HG02938 (cell line): Measurements from ENCODE around the gene NPRL2.
"Not testable (repeated sequence)": the region's sequence is repeated elsewhere in the genome, so short reads cannot be mapped to it uniquely, and the experiment has no call there.

ENCODE experiments used
- ATAC-seq: cut with Tn5 transposase; IDR thresholded peaks from one replicate; pipeline ENCODE4 v1.9.1; 2021; ENCODE audit warnings: mild to moderate bottlenecking, moderate library complexity; ENCODE audit not compliant: unreplicated experiment

Gene NPRL2

DNA sequence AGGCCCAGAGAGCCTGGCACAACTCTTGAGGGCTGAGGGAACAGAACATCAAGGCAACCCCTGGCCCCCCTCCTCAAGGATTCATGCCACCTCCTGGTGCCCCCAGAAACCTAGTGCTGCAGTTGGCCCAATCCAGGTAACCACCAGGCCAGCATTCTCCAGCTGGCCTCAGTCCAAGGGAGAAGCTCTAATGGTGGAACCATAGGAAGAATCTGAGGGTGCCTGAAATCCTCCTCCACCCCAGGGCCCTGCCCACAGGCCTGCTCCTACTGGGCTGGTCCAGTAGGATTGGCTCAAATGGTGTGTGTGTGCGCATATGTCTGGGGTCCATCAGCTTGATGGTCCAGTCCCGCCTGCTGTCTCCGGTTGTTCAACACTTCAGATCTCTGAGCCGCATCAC is 35.8 kb downstream of the NPRL2 start:
- no peak for ATAC-seq

DNA sequence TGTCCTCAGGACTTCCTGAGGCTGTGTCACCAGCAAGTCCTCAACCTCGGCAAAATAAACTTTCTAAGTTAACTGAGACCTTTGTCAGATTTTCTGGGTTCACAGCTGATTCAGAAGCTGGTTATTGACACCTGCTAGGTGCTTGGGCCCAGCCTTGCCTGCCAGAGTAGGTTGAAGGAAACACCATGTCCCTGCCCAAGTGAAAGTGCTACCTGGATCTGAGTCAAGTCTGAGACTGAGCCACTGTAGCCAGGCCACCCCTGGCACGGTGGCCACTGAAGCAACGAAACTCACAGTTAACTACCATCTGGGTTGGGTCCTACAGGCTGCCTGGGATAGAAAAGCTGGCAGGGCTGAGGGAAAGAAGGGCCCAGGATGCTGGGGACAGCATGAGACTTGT is 36.2 kb downstream of the NPRL2 start:
- no peak for ATAC-seq

DNA sequence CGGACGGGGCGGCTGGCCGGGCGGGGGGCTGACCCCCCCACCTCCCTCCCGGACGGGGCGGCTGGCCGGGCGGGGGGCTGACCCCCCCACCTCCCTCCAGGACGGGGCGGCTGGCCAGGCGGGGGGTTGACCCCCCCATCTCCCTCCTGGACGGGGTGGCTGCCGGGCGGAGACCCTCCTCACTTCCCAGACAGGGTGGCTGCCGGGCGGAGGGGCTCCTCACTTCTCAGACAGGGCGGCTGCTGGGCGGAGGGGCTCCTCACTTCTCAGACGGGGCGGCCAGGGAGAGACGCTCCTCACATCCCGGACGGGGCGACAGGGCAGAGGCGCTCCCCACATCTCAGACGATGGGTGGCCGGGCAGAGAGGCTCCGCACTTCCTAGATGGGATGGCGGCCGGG is 38.5 kb downstream of the NPRL2 start:
- not testable (repeated sequence) for ATAC-seq

DNA sequence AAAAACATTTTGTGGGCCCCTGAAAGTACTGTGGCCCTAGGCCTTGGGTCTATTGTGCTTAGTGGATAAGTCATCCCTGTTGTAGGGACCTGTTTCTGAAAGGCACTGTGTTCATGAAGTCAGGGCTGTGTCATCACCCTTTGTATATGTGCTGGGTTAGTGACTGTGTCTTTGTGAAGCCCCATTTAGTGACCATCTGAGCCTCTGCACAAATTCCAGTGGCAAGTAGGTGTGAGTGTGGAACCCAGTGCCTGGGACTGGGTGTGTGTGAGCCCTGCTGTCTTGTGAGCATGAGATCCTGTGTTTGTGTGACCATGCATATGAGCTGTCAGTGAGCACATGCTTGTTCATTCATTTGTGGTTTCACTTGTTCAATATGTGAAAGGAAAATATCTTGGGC is 46.0 kb downstream of the NPRL2 start:
- no peak for ATAC-seq

DNA sequence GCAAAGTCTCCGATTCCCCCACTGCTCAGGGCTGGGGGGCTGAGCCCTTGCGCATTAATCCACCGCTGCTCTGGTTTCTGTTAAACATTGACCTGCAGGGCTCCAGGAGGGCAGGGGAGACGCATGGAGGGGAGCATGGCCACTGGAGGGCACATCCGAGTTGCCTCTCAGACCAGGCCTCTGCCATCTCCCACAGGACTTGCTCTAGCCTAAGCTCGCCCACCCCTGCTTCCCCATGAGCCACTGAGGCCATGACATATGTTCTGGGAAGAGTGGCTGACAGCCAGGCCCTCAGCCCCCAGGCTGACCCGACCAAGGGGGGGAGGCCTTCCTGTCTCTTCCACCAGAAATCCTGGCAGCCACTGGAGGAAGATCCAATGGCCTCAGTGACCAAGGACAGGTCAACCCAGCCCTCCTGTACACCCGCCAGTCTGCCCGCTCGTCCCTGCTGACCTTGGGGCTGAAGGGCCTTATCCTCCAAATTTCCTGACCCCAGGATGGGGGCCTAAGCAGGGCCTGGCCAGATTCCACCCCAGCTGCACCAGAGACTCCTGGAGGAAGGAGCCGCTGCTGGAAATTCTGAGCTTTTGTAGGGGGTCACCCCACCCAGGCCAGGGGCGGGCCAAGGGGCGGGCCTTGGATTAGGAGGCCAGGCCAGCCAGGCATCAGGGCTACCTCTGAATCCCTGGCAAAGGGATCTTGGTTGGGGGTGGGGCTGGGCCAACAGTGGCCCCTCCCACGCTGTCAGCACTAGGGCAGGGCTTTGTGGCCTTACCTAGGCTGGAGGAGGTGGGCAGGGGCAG is 47.4 kb downstream of the NPRL2 start, which contains the start of gene HYAL1:
Gene HYAL1 (minus strand): TSS at position 562 of the 803 bp plus-strand sequence. CDS start 618 bp downstream, outside the sequence.
- no peak for ATAC-seq

DNA sequence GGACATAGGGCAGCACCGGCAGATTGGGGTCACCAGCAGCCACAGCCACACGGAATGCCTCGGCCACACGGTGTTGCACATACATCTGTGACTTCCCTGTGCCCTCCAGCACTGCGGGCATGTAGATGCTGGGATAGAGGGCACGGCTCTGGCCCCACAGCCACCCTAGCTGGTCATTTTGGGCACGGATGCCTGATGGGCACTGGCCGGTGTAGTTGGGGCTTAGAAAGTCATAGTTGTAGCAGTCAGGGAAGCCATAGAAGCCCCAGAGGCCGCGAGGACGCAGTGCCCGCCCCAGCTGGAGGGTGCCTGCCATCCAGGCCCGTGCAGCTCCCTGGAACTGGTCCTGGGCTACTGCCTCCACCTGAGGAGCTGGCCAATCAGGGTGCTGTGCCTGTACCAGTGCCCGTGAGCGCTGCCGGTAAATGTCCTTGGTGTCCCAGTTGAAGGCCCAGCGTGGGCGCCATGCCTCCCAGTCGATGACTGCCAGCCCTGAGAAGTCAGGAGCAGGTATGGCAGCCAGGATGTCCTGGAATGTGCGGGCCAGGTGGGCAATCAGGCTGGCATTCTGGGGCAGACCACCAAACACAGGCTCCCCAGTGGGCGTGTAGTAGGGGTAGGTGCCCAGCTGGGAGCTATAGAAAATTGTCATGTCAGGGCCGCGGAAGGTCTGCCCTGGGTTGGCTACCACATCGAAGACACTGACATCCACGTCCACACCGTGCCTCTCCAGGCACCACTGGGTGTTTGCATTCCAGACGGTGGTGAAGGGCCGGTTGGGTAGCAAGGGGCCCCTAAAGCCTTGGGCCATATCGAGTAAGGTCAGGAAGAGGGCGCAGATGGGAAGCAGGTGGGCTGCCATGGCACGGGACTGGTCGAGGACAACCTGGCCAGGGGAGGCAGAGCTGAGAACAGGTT is 48.2 kb downstream of the NPRL2 start:
- ATAC-seq = no peak

DNA sequence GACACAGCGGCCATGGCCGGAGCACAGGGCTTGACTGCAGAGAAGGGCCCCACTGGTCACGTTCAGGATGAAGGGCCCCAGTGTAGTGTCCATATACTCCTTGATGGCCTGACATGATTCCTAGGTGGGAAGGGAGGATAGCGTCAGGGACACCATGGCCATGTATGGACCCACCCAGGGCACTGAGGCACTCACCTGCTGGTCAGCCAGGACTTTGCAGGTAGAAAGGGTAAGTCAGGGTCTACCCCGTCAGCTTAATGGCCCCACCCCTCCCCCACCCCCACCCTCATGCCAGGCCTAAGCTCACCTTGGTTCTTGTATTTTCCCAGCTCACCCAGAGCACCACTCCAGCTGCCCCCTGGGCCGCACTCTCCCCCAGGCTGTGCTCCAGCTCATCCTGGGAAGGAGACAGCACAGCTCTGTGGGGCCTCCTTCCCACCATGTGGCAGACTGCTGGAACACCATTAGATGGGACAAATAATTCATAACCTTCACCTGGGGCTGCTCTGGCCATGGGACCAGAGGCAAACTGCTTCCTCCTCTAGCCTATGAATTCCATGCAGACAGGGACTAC is 49.8 kb downstream of the NPRL2 start:
- no peak for ATAC-seq

DNA sequence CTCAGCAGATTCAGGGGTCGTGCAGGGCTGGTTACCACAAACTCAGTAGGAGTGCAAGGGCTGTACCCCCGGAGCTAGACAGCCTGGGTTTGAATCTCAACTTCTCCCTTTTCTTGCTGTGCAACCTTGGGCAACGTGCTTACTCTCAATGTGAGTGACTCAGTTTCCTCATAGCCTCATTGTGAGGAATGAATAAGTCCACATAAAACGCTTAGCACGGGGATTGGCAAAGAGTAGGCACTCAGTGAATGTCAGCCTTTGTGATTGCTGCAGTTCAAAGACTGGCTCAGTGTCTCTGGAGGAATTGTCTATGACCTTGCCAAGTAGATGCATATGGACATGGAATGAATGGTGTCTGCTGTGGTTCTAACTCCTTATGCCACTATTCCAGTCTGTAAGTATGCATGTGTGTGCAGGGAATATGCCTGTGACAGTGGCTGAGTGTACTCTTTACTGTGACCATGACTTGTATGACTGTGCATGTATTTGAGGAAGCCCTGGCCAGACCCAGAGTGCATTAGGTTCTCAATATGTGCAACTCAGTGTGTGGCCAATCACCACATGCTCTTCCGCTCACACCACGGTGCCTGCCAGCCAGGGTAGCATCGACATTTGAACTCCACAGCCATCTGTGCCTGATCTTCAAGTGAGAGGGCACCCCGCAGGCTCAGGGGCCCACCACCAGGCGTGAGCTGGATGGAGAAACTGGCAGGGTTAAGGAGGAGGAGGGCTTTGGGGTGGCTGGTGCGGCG is 50.5 kb downstream of the NPRL2 start:
- no peak for ATAC-seq

DNA sequence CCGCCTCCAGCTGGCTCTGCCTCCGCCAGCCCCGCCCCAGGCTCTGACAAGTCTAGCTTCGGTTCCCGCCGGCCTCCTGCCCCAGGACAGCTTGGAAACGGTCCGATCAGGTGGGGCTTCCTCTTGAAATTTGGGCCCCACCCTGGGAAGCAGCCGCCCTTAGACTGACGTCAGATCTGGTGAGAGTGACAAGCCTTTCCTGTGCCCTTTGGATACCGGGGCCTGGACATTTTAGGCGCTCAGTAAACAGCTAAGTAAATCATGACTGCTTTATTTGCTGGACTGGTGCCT is 51.0 kb downstream of the NPRL2 start:
- no peak for ATAC-seq

DNA sequence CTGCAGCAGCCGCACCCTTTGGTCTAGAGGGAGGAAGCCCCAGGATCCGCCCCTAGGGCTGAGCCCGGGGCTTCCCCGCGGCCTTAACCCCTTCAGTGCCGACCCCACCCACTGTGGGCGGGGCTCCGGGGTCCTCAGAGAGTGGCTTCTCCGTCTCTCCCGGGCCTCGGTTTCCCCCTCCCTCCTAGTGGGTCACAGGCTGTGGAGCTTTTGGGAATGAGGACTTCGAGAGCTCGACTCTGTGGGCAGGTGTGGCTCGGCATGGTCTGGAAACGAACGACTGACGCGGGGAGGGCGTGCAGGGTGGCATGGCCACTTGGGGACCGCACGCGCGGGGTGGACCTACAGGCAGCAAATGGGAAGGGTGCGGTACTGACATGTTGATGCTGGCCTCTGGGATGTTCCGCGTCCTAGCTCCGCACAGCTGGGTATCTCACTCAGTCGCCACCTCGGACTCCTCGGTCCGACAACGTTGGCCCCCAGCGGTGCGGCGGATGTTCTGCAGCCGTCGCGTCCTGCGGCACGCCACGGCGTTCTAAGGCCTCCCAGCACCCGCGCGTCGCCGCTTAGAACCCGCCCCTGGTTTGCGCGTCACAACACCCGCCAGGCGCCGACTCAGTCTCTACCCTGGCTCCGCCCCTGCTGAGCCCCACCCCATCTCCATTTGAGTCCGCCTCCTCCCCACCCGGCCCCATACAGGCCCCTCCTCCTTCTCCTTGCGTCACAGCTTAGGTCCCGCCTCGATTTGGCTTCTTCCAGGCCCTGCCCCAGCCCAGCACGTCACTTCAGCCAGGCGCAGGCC is 51.5 kb downstream of the NPRL2 start, which contains the start of the genes HYAL3 and NAA80:
Gene HYAL3 (minus strand): TSS at position 570 of the 802 bp plus-strand sequence. CDS start 3,803 bp downstream, outside the sequence.
Gene NAA80 (minus strand): TSS at position 570 of the 802 bp plus-strand sequence. CDS start 1,942 bp downstream, outside the sequence.
- peak; percentile 84 for ATAC-seq

DNA sequence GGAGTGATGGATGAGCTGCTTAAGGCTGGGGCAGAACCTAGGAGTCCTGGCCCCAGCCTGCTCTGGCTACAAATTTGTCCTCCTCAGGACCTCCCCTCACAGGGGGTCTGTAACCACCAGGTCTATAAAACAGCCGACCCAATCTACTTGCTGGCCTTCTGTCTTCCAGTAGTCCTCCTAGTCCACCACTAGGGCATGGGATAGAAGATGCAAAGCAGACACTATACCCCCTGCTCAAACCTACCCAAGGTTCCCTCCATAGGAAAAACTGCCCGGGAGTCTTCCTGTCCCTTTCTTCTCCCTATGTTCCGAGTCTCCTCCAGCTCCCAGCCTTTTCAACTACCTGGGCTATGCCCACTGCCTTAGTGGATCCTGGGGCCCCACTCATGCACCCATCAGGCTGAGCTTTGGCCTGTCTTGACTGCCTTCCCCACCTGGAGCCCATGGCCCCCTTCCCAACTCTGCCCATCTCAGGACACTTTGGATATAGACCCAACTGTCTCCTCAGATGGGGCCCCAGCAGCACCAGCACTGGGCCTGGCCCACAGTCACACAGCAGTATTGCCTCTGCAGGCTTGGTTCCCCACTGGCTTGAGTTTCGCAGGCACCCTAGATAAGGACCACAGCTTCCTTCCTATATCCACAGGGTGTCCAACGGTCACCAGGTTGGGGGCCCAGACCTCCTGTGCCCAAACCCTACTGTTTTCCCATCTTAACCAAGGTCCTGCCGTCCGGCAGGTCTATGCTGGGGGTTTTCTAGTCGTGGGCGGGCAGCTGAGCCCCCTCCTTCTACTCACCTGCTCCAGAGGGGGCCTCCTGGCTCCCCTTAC is 52.5 kb downstream of the NPRL2 start:
- no peak for ATAC-seq

DNA sequence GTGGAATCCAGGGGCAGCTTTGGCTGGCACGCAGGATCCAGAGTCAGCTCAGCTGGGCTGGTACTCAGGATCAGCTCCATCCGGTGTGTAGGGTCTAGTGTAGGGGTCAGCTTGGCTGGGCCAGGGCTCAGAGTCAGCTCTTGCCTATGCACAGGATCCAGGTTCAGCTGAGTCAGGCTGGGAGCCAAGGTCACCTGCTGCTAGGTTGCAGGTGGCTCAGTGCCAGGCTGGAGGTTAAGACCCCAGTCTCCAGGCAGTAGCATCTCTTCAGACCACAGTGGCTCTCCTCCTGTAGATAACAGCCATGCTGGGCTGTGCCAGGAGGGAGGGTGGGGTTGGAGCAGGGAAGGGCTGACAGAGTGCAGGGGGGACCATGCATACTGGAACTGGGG is 53.2 kb downstream of the NPRL2 start:
- no peak for ATAC-seq
